GM10266 (cell line): Measurements from ENCODE around the gene NKX6-2.
"Not testable (repeated sequence)": the region's sequence is repeated elsewhere in the genome, so short reads cannot be mapped to it uniquely, and the experiment has no call there.

Source experiments
- DNase-seq: peaks from one replicate; pipeline ENCODE4 v3.0.0; 2012; ENCODE audit errors: extremely low spot score
- CTCF ChIP-seq: IDR thresholded peaks from 2 replicates; pipeline ENCODE4 v1.5.1; 2012; ENCODE audit warnings: mild to moderate bottlenecking, low read depth; ENCODE audit not compliant: control insufficient read depth, insufficient read depth; ENCODE audit errors: missing control alignments

The NKX6-2 gene

DNA sequence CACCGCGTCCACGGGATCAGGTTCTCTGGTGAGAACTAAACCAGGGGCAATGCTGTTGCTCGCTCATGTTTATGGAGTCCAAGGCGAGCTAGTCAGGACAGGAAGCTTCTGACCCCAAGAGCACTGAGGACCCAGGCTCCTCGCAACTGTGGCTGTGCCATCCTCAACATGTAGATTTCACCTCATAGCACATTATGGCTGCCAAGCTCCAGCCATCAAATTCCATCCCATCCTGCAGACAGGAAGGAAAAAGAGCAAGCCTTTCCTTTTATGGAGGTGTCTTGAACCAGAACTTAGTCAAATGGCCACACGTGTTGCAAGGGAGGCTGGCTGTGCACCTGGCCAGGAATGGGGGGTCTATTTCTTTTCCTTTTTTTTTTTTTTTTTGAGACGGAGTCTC lies 16.1 kb upstream of the NKX6-2 start:
- DNase-seq, result no peak
- TF ChIP-seq CTCF, result no peak

GRCh38 chr10:132799865-132800264 lies 13.9 kb upstream of the NKX6-2 start:
- no peak for TF ChIP-seq CTCF
- no peak for DNase-seq

DNA sequence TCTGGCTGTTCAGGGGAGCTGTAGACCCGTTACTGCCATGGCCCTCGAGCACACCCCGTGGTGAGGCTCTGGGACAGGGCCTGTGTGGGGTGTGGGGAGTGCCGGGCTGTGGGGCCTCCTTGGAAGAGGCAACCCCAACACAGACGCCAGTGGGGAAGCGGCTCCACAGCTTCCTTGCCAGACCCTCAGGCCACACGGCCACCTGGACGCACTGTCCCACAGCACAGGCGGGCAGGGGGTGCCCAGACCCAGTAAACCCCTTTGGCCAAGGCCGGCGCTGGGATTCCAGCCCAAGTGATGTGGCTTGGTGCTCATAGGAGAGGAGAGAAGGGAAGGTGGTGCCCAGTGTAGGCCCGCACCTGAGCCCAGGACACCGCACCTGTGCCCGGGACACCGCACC lies 12.9 kb upstream of the NKX6-2 start:
- no peak for TF ChIP-seq CTCF
- DNase-seq, result no peak

DNA sequence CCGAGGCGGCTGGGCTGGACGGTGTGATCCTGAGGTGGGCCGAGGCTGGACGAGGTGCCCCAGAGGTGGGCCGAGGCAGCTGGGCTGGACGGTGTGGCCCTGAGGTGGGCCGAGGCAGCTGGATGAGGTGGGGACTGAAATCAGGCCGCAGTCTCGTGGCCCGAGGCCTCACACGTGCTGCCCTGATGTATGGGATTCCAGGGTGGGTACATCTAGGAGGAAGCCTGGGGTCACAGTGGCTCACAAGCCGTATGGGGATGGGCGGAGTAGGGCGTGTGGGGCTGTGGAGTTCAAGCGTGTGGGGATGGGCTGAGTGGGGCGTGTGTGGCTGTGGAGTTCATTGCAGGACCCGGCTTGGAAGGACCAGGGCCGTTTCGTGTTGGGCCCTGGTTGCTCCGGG lies 12.5 kb upstream of the NKX6-2 start:
- no peak for TF ChIP-seq CTCF
- no peak for DNase-seq

DNA sequence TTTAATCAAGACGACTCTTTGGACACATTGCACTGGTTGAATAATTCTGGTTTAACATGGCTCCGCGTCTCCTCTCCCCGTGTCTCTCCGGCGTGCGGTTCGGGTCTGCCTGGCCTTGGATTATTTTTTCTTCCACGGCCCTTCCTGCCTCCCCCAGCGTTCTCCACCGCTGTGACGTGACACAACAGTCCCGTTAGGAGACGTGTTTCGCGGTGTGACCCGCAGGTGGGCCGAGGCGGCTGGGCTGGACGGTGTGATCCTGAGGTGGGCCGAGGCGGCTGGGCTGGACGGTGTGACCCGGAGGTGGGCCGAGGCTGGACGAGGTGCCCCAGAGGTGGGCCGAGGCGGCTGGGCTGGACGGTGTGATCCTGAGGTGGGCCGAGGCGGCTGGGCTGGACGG lies 12.0 kb upstream of the NKX6-2 start:
- not testable (repeated sequence) for DNase-seq

DNA sequence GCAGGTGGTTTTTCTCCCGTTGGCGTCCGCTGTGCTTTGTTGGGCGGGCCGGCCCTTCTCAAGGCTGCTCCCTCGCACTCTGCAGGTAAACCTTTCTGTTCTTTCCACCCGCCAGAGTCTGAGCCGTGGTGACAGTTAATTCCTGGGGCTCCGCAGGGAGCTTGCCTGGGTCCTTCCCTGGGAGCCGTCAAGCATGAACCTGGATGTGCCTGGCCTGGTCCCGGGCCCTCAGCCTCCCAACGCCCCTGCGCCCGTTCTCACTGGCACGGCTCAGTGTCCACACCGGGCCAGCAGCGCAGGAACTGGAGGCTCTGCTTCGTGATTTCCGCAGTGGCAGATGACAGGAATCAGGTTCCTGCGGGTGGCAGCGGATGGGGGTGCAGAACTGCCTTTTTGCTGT lies 10.9 kb upstream of the NKX6-2 start:
- no peak for DNase-seq
- TF ChIP-seq CTCF, result no peak

- TF ChIP-seq CTCF, result peak; percentile 4
- no peak for DNase-seq
Measured at GRCh38 chr10:132793871-132794849, 8.2 kb upstream of the NKX6-2 start.

GRCh38 chr10:132793213-132793612 lies 7.3 kb upstream of the NKX6-2 start:
- no peak for DNase-seq
- no peak for TF ChIP-seq CTCF
